IMR-90 (cell line): ENCODE measurements around the gene ABCG8. TPM values are rescaled to one million over a fixed set of nuclear protein-coding genes. Genes with fewer than 3 reads are reported as not detected.

Experiments used
- ATAC-seq: fragments of 200-7000 bp; cut with Tn5 transposase; 2 replicates; pipeline ENCODE4 v1.9.1; 2020; ENCODE audit warnings: low read depth, mild to moderate bottlenecking, moderate library complexity
- BruUV-seq: library from RNA; stranded (reverse); fragments of 400-500 nt; replicated peaks from 2 replicates; lab custom pipeline; 2021; lab: Mats Ljungman, UMichigan
- CTCF ChIA-PET: fragments of 300-600 bp; formaldehyde crosslinking; extraction: SDS; loops from one replicate; lab custom pipeline; 2021; ENCODE audit warnings: antibody characterized with exemption; lab: Yijun Ruan, JAX
- POLR2A ChIA-PET: fragments of 300-600 bp; sonication (Branson Sonifier 250); formaldehyde crosslinking; loops from one replicate; lab custom pipeline; 2022; ENCODE audit warnings: antibody characterized with exemption; ENCODE audit not compliant: unreplicated experiment; lab: Charles Lee
- DNase-seq: peaks from one replicate; pipeline ENCODE4 v3.0.0; 2013
- H2AFZ ChIP-seq: replicated peaks from 2 replicates; pipeline ENCODE3; 2013; ENCODE audit warnings: low read length, mild to moderate bottlenecking; ENCODE audit not compliant: poor library complexity
- H2AK5ac ChIP-seq: 2 replicates; pipeline ENCODE4 v1.6.1; 2013; ENCODE audit warnings: low read depth, low read length, inconsistent platforms
- H2AK9ac ChIP-seq: replicated peaks from 2 replicates; pipeline ENCODE3; 2013; ENCODE audit warnings: mild to moderate bottlenecking, low read depth, low read length, moderate library complexity; ENCODE audit not compliant: poor library complexity
- H2BK120ac ChIP-seq: 2 replicates; pipeline ENCODE4 v1.6.1; 2013; ENCODE audit warnings: low read depth, low read length, inconsistent platforms
- H2BK15ac ChIP-seq: 3 replicates; pipeline ENCODE4 v1.6.1; 2013; ENCODE audit warnings: low read depth, low read length, inconsistent platforms
- H2BK20ac ChIP-seq: 2 replicates; pipeline ENCODE4 v1.6.1; 2013; ENCODE audit warnings: low read depth, mild to moderate bottlenecking, inconsistent platforms, low read length, moderate library complexity
- H2BK5ac ChIP-seq: 2 replicates; pipeline ENCODE4 v1.6.1; 2013; ENCODE audit warnings: mild to moderate bottlenecking, low read depth, low read length, inconsistent platforms; ENCODE audit not compliant: poor library complexity, severe bottlenecking
- H3K14ac ChIP-seq: replicated peaks from 2 replicates; pipeline ENCODE4 v1.6.1; 2013; ENCODE audit warnings: low read depth, low read length, inconsistent platforms
- H3K18ac ChIP-seq: 2 replicates; pipeline ENCODE4 v1.6.1; 2013; ENCODE audit warnings: low read depth, low read length, control low read depth
- H3K23ac ChIP-seq: 2 replicates; pipeline ENCODE4 v1.6.1; 2013; ENCODE audit warnings: low read depth, low read length, inconsistent platforms
- H3K27ac ChIP-seq: 2 replicates; pipeline ENCODE4 v1.5.1; 2013; ENCODE audit warnings: mild to moderate bottlenecking, control low read depth, low read length; ENCODE audit not compliant: insufficient read depth
- H3K27me3 ChIP-seq: 2 replicates; pipeline ENCODE4 v1.6.1; 2013; ENCODE audit warnings: low read length; ENCODE audit not compliant: control insufficient read depth, insufficient read depth
- H3K36me3 ChIP-seq: 2 replicates; pipeline ENCODE4 v1.6.1; 2013; ENCODE audit warnings: low read length, mixed read lengths; ENCODE audit not compliant: control insufficient read depth, insufficient read depth
- H3K4ac ChIP-seq: 2 replicates; pipeline ENCODE4 v1.6.1; 2013; ENCODE audit warnings: low read depth, low read length, inconsistent platforms
- H3K4me1 ChIP-seq: 2 replicates; pipeline ENCODE4 v1.6.1; 2013; ENCODE audit warnings: low read length, mixed read lengths; ENCODE audit not compliant: control insufficient read depth, insufficient read depth
- H3K4me2 ChIP-seq: 2 replicates; pipeline ENCODE4 v1.6.1; 2013; ENCODE audit warnings: low read depth, mild to moderate bottlenecking, control low read depth, low read length, moderate library complexity
- H3K4me3 ChIP-seq: 2 replicates; pipeline ENCODE4 v1.5.1; 2013; ENCODE audit warnings: low read depth, mild to moderate bottlenecking, control low read depth, low read length, moderate library complexity; ENCODE audit not compliant: insufficient read depth
- H3K56ac ChIP-seq: 2 replicates; pipeline ENCODE4 v1.6.1; 2013; ENCODE audit warnings: low read length, inconsistent platforms; ENCODE audit not compliant: insufficient read depth; ENCODE audit errors: extremely low read depth
- H3K79me1 ChIP-seq, 2 experiments: 2 replicates each; pipeline ENCODE4 v1.6.1; 2013; ENCODE audit warnings: low read length in 2 of 2, inconsistent platforms in 1 of 2, low read depth in 1 of 2
- H3K9ac ChIP-seq: 2 replicates; pipeline ENCODE4 v1.6.1; 2013; ENCODE audit warnings: low read depth, low read length, control low read depth
- H3K9me1 ChIP-seq: 2 replicates; pipeline ENCODE4 v1.6.1; 2013; ENCODE audit warnings: low read length, inconsistent platforms; ENCODE audit not compliant: insufficient read depth
- H3K9me3 ChIP-seq: 2 replicates; pipeline ENCODE4 v1.6.1; 2013; ENCODE audit warnings: low read length; ENCODE audit not compliant: control insufficient read depth, insufficient read depth
- H4K20me1 ChIP-seq: 2 replicates; pipeline ENCODE4 v1.6.1; 2013; ENCODE audit warnings: low read length, inconsistent platforms; ENCODE audit not compliant: insufficient read depth
- H4K5ac ChIP-seq: 2 replicates; pipeline ENCODE4 v1.6.1; 2013; ENCODE audit warnings: mild to moderate bottlenecking, low read depth, low read length, control low read depth
- H4K8ac ChIP-seq, 2 experiments: 2 replicates each; pipeline ENCODE4 v1.6.1; 2013; ENCODE audit warnings: low read depth in 2 of 2, low read length in 2 of 2, control low read depth in 1 of 2, inconsistent platforms in 1 of 2
- H4K91ac ChIP-seq: 2 replicates; pipeline ENCODE4 v1.6.1; 2013; ENCODE audit warnings: low read depth, low read length, inconsistent platforms; ENCODE audit not compliant: insufficient read depth
- BHLHE40 ChIP-seq: fragments of 150-350 bp; IDR thresholded peaks from 2 replicates; pipeline ENCODE4 v1.6.1; 2016; ENCODE audit warnings: mild to moderate bottlenecking, low read depth, low read length
- CEBPB ChIP-seq: IDR thresholded peaks from 2 replicates; pipeline ENCODE4 v1.6.1; 2012; ENCODE audit warnings: low read depth, low read length, improper control_type of control experiment
- CTCF ChIP-seq: conservative IDR thresholded peaks from 2 replicates; pipeline ENCODE4 v1.5.1; 2012; ENCODE audit warnings: mild to moderate bottlenecking, low read depth, low read length, improper control_type of control experiment
- MAFK ChIP-seq: IDR thresholded peaks from 2 replicates; pipeline ENCODE4 v1.6.1; 2012; ENCODE audit warnings: low read depth, low read length, improper control_type of control experiment
- MXI1 ChIP-seq: IDR thresholded peaks from 2 replicates; pipeline ENCODE4 v1.6.1; 2012; ENCODE audit warnings: low read depth, mild to moderate bottlenecking, low read length, moderate library complexity, borderline replicate concordance
- NFE2L2 ChIP-seq: fragments of 150-350 bp; IDR thresholded peaks from 2 replicates; pipeline ENCODE4 v1.6.1; 2016; ENCODE audit warnings: low read depth, mild to moderate bottlenecking, low read length
- POLR2A ChIP-seq: IDR thresholded peaks from 2 replicates; pipeline ENCODE4 v1.6.1; 2012; ENCODE audit warnings: mild to moderate bottlenecking, low read depth, low read length
- RAD21 ChIP-seq: IDR thresholded peaks from 2 replicates; pipeline ENCODE4 v1.6.1; 2012; ENCODE audit warnings: low read length, improper control_type of control experiment
- RCOR1 ChIP-seq: IDR thresholded peaks from 2 replicates; pipeline ENCODE4 v1.6.1; 2012; ENCODE audit warnings: mild to moderate bottlenecking, low read length, improper control_type of control experiment; ENCODE audit not compliant: insufficient replicate concordance
- RFX5 ChIP-seq: IDR thresholded peaks from 2 replicates; pipeline ENCODE4 v1.8.0; 2012; ENCODE audit warnings: low read depth, mild to moderate bottlenecking, low read length, moderate library complexity
- USF2 ChIP-seq: fragments of 150-350 bp; IDR thresholded peaks from 2 replicates; pipeline ENCODE4 v1.6.1; 2017; ENCODE audit warnings: mild to moderate bottlenecking, antibody characterized with exemption, low read length, low read depth
- WGBS, 2 experiments: methylation state at CpG; one replicate each; pipeline versions ENCODE4 v1.1.5 to v1.1.7; 2013; ENCODE audit warnings: missing lambda C conversion rate in 2 of 2; ENCODE audit not compliant: insufficient read length in 1 of 2; ENCODE audit errors: extremely low coverage in 2 of 2; 5-methylcytosine and 5-hydroxymethylcytosine counted together
- dilution Hi-C: fragments of 300-500 bp; cut with HindIII; formaldehyde crosslinking; loops from one replicate; pipeline ENCODE4 v1.14.3; 2018; ENCODE audit warnings: low sequenced_read_pairs; ENCODE audit not compliant: unreplicated experiment
- in situ Hi-C: fragments of 300-500 bp; cut with MboI; formaldehyde crosslinking; loops from 3 replicates; pipeline ENCODE4 v1.14.3; 2019; ENCODE audit warnings: low sequenced_read_pairs, inconsistent platforms, mixed read lengths
- intact Hi-C: fragments of 100-400 bp; cut with micrococcal nuclease; formaldehyde crosslinking; loops from 2 replicates; pipeline ENCODE4 v1.10.0; 2022
- polyA plus RNA-seq, 3 experiments: library from polyadenylated mRNA; depleted of rRNA; stranded (reverse); fragments of >200 nt; gene quantifications; 2 replicates each; pipeline ENCODE4 v1.2.3, GENCODE V29; 2012; ENCODE audit warnings: low replicate concordance in 1 of 3
- total RNA-seq: library from RNA; depleted of rRNA; stranded (reverse); fragments of >200 nt; gene quantifications from 2 replicates; pipeline ENCODE4 v1.2.3, GENCODE V29; 2012

The ABCG8 gene
- total and polyA plus RNA-seq, 2 of the 4 experiments (the other 2 are of a cell fraction): not detected

- H4K5ac ChIP-seq: no peak overlapping the region
- ATAC-seq (no peak), DNase-seq (no peak)
- no peak overlapping the region for H2BK20ac ChIP-seq
- H2AK9ac ChIP-seq: no peak overlapping the region
- no peak overlapping the region for H3K27ac ChIP-seq
- no peaks in the 10 kb centered on the region for H3K9me3 ChIP-seq
- ChIA-PET CTCF (interaction anchor here (0.7 kb wide), 1 partner anchor 83 kb away, joined by 3 read pairs; no protein-coding TSS in a partner anchor), POLR2A (no interaction called here)
- no peaks in the 10 kb centered on the region for H3K27me3 ChIP-seq
- WGBS, 2 experiments: 100% methylated on average over 2 of the region's 5 CpGs; no CpG with 5 or more reads in 1 of the 2 experiments
- no peak overlapping the region for H2BK120ac ChIP-seq
- H2AFZ ChIP-seq: no peak overlapping the region
- H2BK5ac ChIP-seq: no peak overlapping the region
- H3K4me1 ChIP-seq: no peaks in the 10 kb centered on the region; the same call in 1 of the 2 replicates
- H4K8ac ChIP-seq: no peak overlapping the region
- H3K4me2 ChIP-seq: no peak overlapping the region
- peaks cover 5 to 6% of the 10 kb centered on the region in 2 experiments; a peak in 2 of 4 replicates for H3K79me1 ChIP-seq
- H3K4me3 ChIP-seq: no peak overlapping the region
- H3K23ac ChIP-seq: no peak overlapping the region
- no peak overlapping the region for H2BK15ac ChIP-seq
- intact Hi-C loops: loop anchor here (10.0 kb wide), 1 partner anchor 59 kb away; no protein-coding TSS in a partner anchor
- TF ChIP-seq USF2 (no peak), CTCF (no peak), RCOR1 (no peak), POLR2A (no peak), BHLHE40 (no peak), RFX5 (no peak), NFE2L2 (no peak), MAFK (no peak), MXI1 (no peak), CEBPB (no peak), RAD21 (no peak)
- dilution Hi-C loops: no loop called here
- no peaks in the 10 kb centered on the region for H4K20me1 ChIP-seq
- H3K36me3 ChIP-seq: peaks cover 11% of the 10 kb centered on the region
- H2AK5ac ChIP-seq: no peak overlapping the region
- H3K9ac ChIP-seq: no peak overlapping the region
- BruUV-seq: no TSS peak
- H3K14ac ChIP-seq: no peak overlapping the region
- no peak overlapping the region for H4K91ac ChIP-seq
- H3K4ac ChIP-seq: no peak overlapping the region
- H3K9me1 ChIP-seq: no peaks in the 10 kb centered on the region
- no peak overlapping the region for H3K56ac ChIP-seq
- H3K18ac ChIP-seq: no peak overlapping the region
- in situ Hi-C loops: no loop called here
These were observed 67.1 kb downstream of the ABCG8 start for GRCh38 chr2:43905871-43906270.
